Measurements from ENCODE around the gene PWWP2B.

DNA sequence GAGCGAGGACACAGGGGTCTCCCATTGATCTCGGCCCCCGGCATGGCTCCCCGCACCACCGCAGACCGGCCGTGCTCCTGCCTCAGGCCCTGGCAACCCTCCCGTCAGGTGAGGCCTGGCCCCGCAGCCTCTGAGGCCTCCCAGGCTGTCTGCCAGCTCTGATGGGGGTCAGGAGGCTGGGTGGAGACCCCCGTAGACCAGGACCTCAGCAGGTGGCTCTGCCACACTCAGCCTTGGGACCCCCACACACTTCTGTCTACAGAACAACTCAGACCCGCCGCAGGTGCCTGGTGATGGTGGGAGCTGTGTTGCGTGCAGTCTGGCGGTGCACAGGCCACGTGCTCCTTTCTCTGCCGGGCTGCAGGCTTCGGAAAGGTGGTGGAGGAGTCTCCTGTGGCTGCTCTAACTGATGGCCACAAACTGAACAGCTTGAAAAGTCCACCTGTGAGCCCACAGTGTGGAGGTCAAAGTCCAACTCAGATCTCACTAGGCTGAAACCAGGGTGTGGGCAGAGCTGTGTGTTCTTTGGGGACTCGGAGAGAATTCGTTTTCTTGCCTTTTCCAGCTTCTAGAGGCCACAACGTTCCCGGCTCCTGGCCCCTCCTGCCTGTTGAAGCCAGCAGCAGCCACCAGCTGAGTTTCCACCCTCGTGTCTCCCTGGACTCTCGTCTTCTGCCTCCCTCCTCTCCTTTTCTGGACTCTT is 62.5 kb downstream of the PWWP2B start:
- TF ChIP-seq, protein P1, sequence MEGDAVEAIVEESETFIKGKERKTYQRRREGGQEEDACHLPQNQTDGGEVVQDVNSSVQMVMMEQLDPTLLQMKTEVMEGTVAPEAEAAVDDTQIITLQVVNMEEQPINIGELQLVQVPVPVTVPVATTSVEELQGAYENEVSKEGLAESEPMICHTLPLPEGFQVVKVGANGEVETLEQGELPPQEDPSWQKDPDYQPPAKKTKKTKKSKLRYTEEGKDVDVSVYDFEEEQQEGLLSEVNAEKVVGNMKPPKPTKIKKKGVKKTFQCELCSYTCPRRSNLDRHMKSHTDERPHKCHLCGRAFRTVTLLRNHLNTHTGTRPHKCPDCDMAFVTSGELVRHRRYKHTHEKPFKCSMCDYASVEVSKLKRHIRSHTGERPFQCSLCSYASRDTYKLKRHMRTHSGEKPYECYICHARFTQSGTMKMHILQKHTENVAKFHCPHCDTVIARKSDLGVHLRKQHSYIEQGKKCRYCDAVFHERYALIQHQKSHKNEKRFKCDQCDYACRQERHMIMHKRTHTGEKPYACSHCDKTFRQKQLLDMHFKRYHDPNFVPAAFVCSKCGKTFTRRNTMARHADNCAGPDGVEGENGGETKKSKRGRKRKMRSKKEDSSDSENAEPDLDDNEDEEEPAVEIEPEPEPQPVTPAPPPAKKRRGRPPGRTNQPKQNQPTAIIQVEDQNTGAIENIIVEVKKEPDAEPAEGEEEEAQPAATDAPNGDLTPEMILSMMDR (IDR thresholded peaks at IDR 0.05 in 8 of 11, conservative IDR thresholded peaks at IDR 0.05 in 3 of 11), result no peak
- no peak for TF ChIP-seq POLR2A (IDR thresholded peaks at IDR 0.05)
- no peak for TF ChIP-seq POLR2AphosphoS5 (IDR thresholded peaks at IDR 0.05)
